IMR-90 (cell line): ENCODE measurements around the gene CFAP97. TPM values are rescaled to one million over a fixed set of nuclear protein-coding genes. Genes with fewer than 3 reads are reported as not detected.

Source experiments
- ATAC-seq: fragments of 200-7000 bp; cut with Tn5 transposase; 2 replicates; pipeline ENCODE4 v1.9.1; 2020; ENCODE audit warnings: low read depth, mild to moderate bottlenecking, moderate library complexity
- BruUV-seq: library from RNA; stranded (reverse); fragments of 400-500 nt; replicated peaks from 2 replicates; lab custom pipeline; 2021; lab: Mats Ljungman, UMichigan
- CTCF ChIA-PET: fragments of 300-600 bp; formaldehyde crosslinking; extraction: SDS; loops from one replicate; lab custom pipeline; 2021; ENCODE audit warnings: antibody characterized with exemption; lab: Yijun Ruan, JAX
- POLR2A ChIA-PET: fragments of 300-600 bp; sonication (Branson Sonifier 250); formaldehyde crosslinking; loops from one replicate; lab custom pipeline; 2022; ENCODE audit warnings: antibody characterized with exemption; ENCODE audit not compliant: unreplicated experiment; lab: Charles Lee
- DNase-seq: peaks from one replicate; pipeline ENCODE4 v3.0.0; 2013
- H2AFZ ChIP-seq: replicated peaks from 2 replicates; pipeline ENCODE3; 2013; ENCODE audit warnings: low read length, mild to moderate bottlenecking; ENCODE audit not compliant: poor library complexity
- H2AK5ac ChIP-seq: 2 replicates; pipeline ENCODE4 v1.6.1; 2013; ENCODE audit warnings: low read depth, low read length, inconsistent platforms
- H2AK9ac ChIP-seq: replicated peaks from 2 replicates; pipeline ENCODE3; 2013; ENCODE audit warnings: mild to moderate bottlenecking, low read depth, low read length, moderate library complexity; ENCODE audit not compliant: poor library complexity
- H2BK120ac ChIP-seq: 2 replicates; pipeline ENCODE4 v1.6.1; 2013; ENCODE audit warnings: low read depth, low read length, inconsistent platforms
- H2BK15ac ChIP-seq: 3 replicates; pipeline ENCODE4 v1.6.1; 2013; ENCODE audit warnings: low read depth, low read length, inconsistent platforms
- H2BK20ac ChIP-seq: 2 replicates; pipeline ENCODE4 v1.6.1; 2013; ENCODE audit warnings: low read depth, mild to moderate bottlenecking, inconsistent platforms, low read length, moderate library complexity
- H2BK5ac ChIP-seq: 2 replicates; pipeline ENCODE4 v1.6.1; 2013; ENCODE audit warnings: mild to moderate bottlenecking, low read depth, low read length, inconsistent platforms; ENCODE audit not compliant: poor library complexity, severe bottlenecking
- H3K14ac ChIP-seq: replicated peaks from 2 replicates; pipeline ENCODE4 v1.6.1; 2013; ENCODE audit warnings: low read depth, low read length, inconsistent platforms
- H3K18ac ChIP-seq: 2 replicates; pipeline ENCODE4 v1.6.1; 2013; ENCODE audit warnings: low read depth, low read length, control low read depth
- H3K23ac ChIP-seq: 2 replicates; pipeline ENCODE4 v1.6.1; 2013; ENCODE audit warnings: low read depth, low read length, inconsistent platforms
- H3K27ac ChIP-seq: 2 replicates; pipeline ENCODE4 v1.5.1; 2013; ENCODE audit warnings: mild to moderate bottlenecking, control low read depth, low read length; ENCODE audit not compliant: insufficient read depth
- H3K27me3 ChIP-seq: 2 replicates; pipeline ENCODE4 v1.6.1; 2013; ENCODE audit warnings: low read length; ENCODE audit not compliant: control insufficient read depth, insufficient read depth
- H3K36me3 ChIP-seq: 2 replicates; pipeline ENCODE4 v1.6.1; 2013; ENCODE audit warnings: low read length, mixed read lengths; ENCODE audit not compliant: control insufficient read depth, insufficient read depth
- H3K4ac ChIP-seq: 2 replicates; pipeline ENCODE4 v1.6.1; 2013; ENCODE audit warnings: low read depth, low read length, inconsistent platforms
- H3K4me1 ChIP-seq: 2 replicates; pipeline ENCODE4 v1.6.1; 2013; ENCODE audit warnings: low read length, mixed read lengths; ENCODE audit not compliant: control insufficient read depth, insufficient read depth
- H3K4me2 ChIP-seq: 2 replicates; pipeline ENCODE4 v1.6.1; 2013; ENCODE audit warnings: low read depth, mild to moderate bottlenecking, control low read depth, low read length, moderate library complexity
- H3K4me3 ChIP-seq: 2 replicates; pipeline ENCODE4 v1.5.1; 2013; ENCODE audit warnings: low read depth, mild to moderate bottlenecking, control low read depth, low read length, moderate library complexity; ENCODE audit not compliant: insufficient read depth
- H3K56ac ChIP-seq: 2 replicates; pipeline ENCODE4 v1.6.1; 2013; ENCODE audit warnings: low read length, inconsistent platforms; ENCODE audit not compliant: insufficient read depth; ENCODE audit errors: extremely low read depth
- H3K79me1 ChIP-seq, 2 experiments: 2 replicates each; pipeline ENCODE4 v1.6.1; 2013; ENCODE audit warnings: low read length in 2 of 2, inconsistent platforms in 1 of 2, low read depth in 1 of 2
- H3K9ac ChIP-seq: 2 replicates; pipeline ENCODE4 v1.6.1; 2013; ENCODE audit warnings: low read depth, low read length, control low read depth
- H3K9me1 ChIP-seq: 2 replicates; pipeline ENCODE4 v1.6.1; 2013; ENCODE audit warnings: low read length, inconsistent platforms; ENCODE audit not compliant: insufficient read depth
- H3K9me3 ChIP-seq: 2 replicates; pipeline ENCODE4 v1.6.1; 2013; ENCODE audit warnings: low read length; ENCODE audit not compliant: control insufficient read depth, insufficient read depth
- H4K20me1 ChIP-seq: 2 replicates; pipeline ENCODE4 v1.6.1; 2013; ENCODE audit warnings: low read length, inconsistent platforms; ENCODE audit not compliant: insufficient read depth
- H4K5ac ChIP-seq: 2 replicates; pipeline ENCODE4 v1.6.1; 2013; ENCODE audit warnings: mild to moderate bottlenecking, low read depth, low read length, control low read depth
- H4K8ac ChIP-seq, 2 experiments: 2 replicates each; pipeline ENCODE4 v1.6.1; 2013; ENCODE audit warnings: low read depth in 2 of 2, low read length in 2 of 2, control low read depth in 1 of 2, inconsistent platforms in 1 of 2
- H4K91ac ChIP-seq: 2 replicates; pipeline ENCODE4 v1.6.1; 2013; ENCODE audit warnings: low read depth, low read length, inconsistent platforms; ENCODE audit not compliant: insufficient read depth
- CTCF ChIP-seq: conservative IDR thresholded peaks from 2 replicates; pipeline ENCODE4 v1.5.1; 2012; ENCODE audit warnings: mild to moderate bottlenecking, low read depth, low read length, improper control_type of control experiment
- ELK1 ChIP-seq: fragments of 150-350 bp; IDR thresholded peaks from 2 replicates; pipeline ENCODE4 v1.6.1; 2016; ENCODE audit warnings: low read depth, mild to moderate bottlenecking, low read length, moderate library complexity, borderline replicate concordance
- FOS ChIP-seq: fragments of 150-350 bp; IDR thresholded peaks from 2 replicates; pipeline ENCODE4 v1.6.1; 2016; ENCODE audit warnings: low read depth, low read length
- RCOR1 ChIP-seq: IDR thresholded peaks from 2 replicates; pipeline ENCODE4 v1.6.1; 2012; ENCODE audit warnings: mild to moderate bottlenecking, low read length, improper control_type of control experiment; ENCODE audit not compliant: insufficient replicate concordance
- RFX5 ChIP-seq: IDR thresholded peaks from 2 replicates; pipeline ENCODE4 v1.8.0; 2012; ENCODE audit warnings: low read depth, mild to moderate bottlenecking, low read length, moderate library complexity
- SMC3 ChIP-seq: fragments of 150-350 bp; IDR thresholded peaks from 2 replicates; pipeline ENCODE4 v1.6.1; 2016; ENCODE audit warnings: low read depth, mild to moderate bottlenecking, antibody characterized with exemption, low read length, moderate library complexity
- USF2 ChIP-seq: fragments of 150-350 bp; IDR thresholded peaks from 2 replicates; pipeline ENCODE4 v1.6.1; 2017; ENCODE audit warnings: mild to moderate bottlenecking, antibody characterized with exemption, low read length, low read depth
- WGBS, 2 experiments: methylation state at CpG; one replicate each; pipeline versions ENCODE4 v1.1.5 to v1.1.7; 2013; ENCODE audit warnings: missing lambda C conversion rate in 2 of 2; ENCODE audit not compliant: insufficient read length in 1 of 2; ENCODE audit errors: extremely low coverage in 2 of 2; 5-methylcytosine and 5-hydroxymethylcytosine counted together
- dilution Hi-C: fragments of 300-500 bp; cut with HindIII; formaldehyde crosslinking; loops from one replicate; pipeline ENCODE4 v1.14.3; 2018; ENCODE audit warnings: low sequenced_read_pairs; ENCODE audit not compliant: unreplicated experiment
- in situ Hi-C: fragments of 300-500 bp; cut with MboI; formaldehyde crosslinking; loops from 3 replicates; pipeline ENCODE4 v1.14.3; 2019; ENCODE audit warnings: low sequenced_read_pairs, inconsistent platforms, mixed read lengths
- intact Hi-C: fragments of 100-400 bp; cut with micrococcal nuclease; formaldehyde crosslinking; loops from 2 replicates; pipeline ENCODE4 v1.10.0; 2022
- polyA plus RNA-seq, 3 experiments: library from polyadenylated mRNA; depleted of rRNA; stranded (reverse); fragments of >200 nt; gene quantifications; 2 replicates each; pipeline ENCODE4 v1.2.3, GENCODE V29; 2012; ENCODE audit warnings: low replicate concordance in 1 of 3
- total RNA-seq: library from RNA; depleted of rRNA; stranded (reverse); fragments of >200 nt; gene quantifications from 2 replicates; pipeline ENCODE4 v1.2.3, GENCODE V29; 2012

CFAP97 gene
- total and polyA plus RNA-seq, 2 of the 4 experiments (the other 2 are of a cell fraction) = 14.5 to 16.0 TPM

GRCh38 chr4:185211035-185211434 is 7.2 kb upstream of the CFAP97 start:
- Histone ChIP-seq H3K4me2 (peak overlapping the region; percentile 68), H3K36me3 (no peaks in the 10 kb centered on the region), H3K4me1 (peaks cover 6% of the 10 kb centered on the region; the same call in 1 of the 2 replicates), H3K27ac (no peak overlapping the region), H3K4me3 (peak overlapping the region; percentile 93), H4K20me1 (0 out of 2 replicates have a peak, but pooled peaks cover 7% of the 10 kb centered on the region), H3K9ac (peak overlapping the region; percentile 90; the same call in 1 of the 2 replicates), H3K79me1 (peaks cover 28 to 41% of the 10 kb centered on the region in 2 experiments), H2AK9ac (no peak overlapping the region), H4K5ac (no peak overlapping the region), H3K27me3 (no peaks in the 10 kb centered on the region), H2BK5ac (peak overlapping the region; percentile 62), H3K9me1 (peaks cover 4% of the 10 kb centered on the region; the same call in 1 of the 2 replicates), H3K18ac (no peak overlapping the region; the same call in 1 of the 2 replicates), H2BK120ac (peak overlapping the region; percentile 60; the same call in 1 of the 2 replicates), H2AK5ac (0 out of 2 replicates have a peak overlapping the region, but pooled peaks have one; percentile 70), H3K4ac (peak overlapping the region; percentile 74; the same call in 1 of the 2 replicates), H4K91ac (no peak overlapping the region), H3K14ac (peak overlapping the region; percentile 64; the same call in 1 of the 2 replicates), H3K9me3 (no peaks in the 10 kb centered on the region), H2BK15ac (0 out of 3 replicates have a peak overlapping the region, but pooled peaks have one; percentile 73), H3K23ac (peak overlapping the region; percentile 95), H2AFZ (no peak overlapping the region), H2BK20ac (no peak overlapping the region), H4K8ac (peak overlapping the region in 1 of 2 experiments; percentile 8; a peak in 1 of 4 replicates), H3K56ac (peak overlapping the region; percentile 50; the same call in 1 of the 2 replicates)
- ChIA-PET CTCF (no interaction called here), POLR2A (interaction anchor here (0.6 kb wide), 1 partner anchor 94 kb away, joined by 3 read pairs; no protein-coding TSS in a partner anchor)
- dilution Hi-C loops = no loop called here
- TF ChIP-seq RCOR1 (no peak), ELK1 (no peak), FOS (no peak), SMC3 (no peak), RFX5 (no peak), CTCF (no peak), USF2 (no peak)
- in situ Hi-C loops = no loop called here
- WGBS, 2 experiments = no CpG with 5 or more reads among the region's 5 CpGs
- no TSS peak for BruUV-seq
- DNase-seq (peak; percentile 28), ATAC-seq (no peak)
- intact Hi-C loops = loop anchor here (10.0 kb wide), 1 partner anchor 154 kb away; no protein-coding TSS in a partner anchor
